Psoas muscle (tissue), 8 donors: ENCODE data around the gene PXMP4. TPM values are rescaled to one million over a fixed set of nuclear protein-coding genes. Genes with fewer than 3 reads are reported as not detected.
A peak's percentile ranks its signal among the peaks of the same experiment; 100 is the strongest.

ENCODE experiments used
- ATAC-seq, 4 donors: fragments of 200-7000 bp; cut with Tn5 transposase; one replicate each; pipeline ENCODE4 v1.9.1; 2020; ENCODE audit warnings: moderate library complexity in 3 of 4, mild to moderate bottlenecking in 2 of 4
- DNase-seq, 2 donors: peaks; one replicate each; pipeline ENCODE4 v3.0.0-alpha.2; 2020
- H3K27ac ChIP-seq: fragments of 200-600 bp; one replicate; pipeline ENCODE4 v1.8.0; 2022
- H3K27me3 ChIP-seq, 3 donors: fragments of 200-600 bp in 1 of 3; one replicate each; pipeline versions ENCODE4 v1.6.1 to v1.8.0; 2013 to 2022; ENCODE audit warnings: low read length in 2 of 3, mild to moderate bottlenecking in 2 of 3, moderate library complexity in 1 of 3; ENCODE audit not compliant: insufficient read depth in 3 of 3
- H3K36me3 ChIP-seq, 2 donors: fragments of 200-600 bp in 1 of 2; one replicate each; pipeline versions ENCODE4 v1.6.1 to v1.8.0; 2013 to 2022; ENCODE audit warnings: low read depth in 1 of 2, mild to moderate bottlenecking in 1 of 2, moderate library complexity in 1 of 2; ENCODE audit not compliant: insufficient read depth in 1 of 2
- H3K4me1 ChIP-seq: fragments of 200-600 bp; one replicate; pipeline ENCODE4 v1.8.0; 2022
- H3K4me3 ChIP-seq: fragments of 200-600 bp; one replicate; pipeline ENCODE4 v1.8.0; 2022; ENCODE audit warnings: mild to moderate bottlenecking
- H3K9me3 ChIP-seq: fragments of 200-600 bp; one replicate; pipeline ENCODE4 v1.8.0; 2022
- CTCF ChIP-seq: fragments of 200-600 bp; IDR thresholded peaks from one replicate; pipeline ENCODE4 v1.8.0; 2022; ENCODE audit warnings: antibody characterized with exemption
- WGBS, 3 donors: extraction: QIAGEN DNeasy Blood & Tissue Kit; methylation state at CpG; one replicate each; pipeline versions ENCODE4 v1.1.6 to v1.1.7; 2013; 5-methylcytosine and 5-hydroxymethylcytosine counted together
- intact Hi-C, 2 donors: fragments of 100-400 bp; cut with DNase I; formaldehyde crosslinking; loops; one replicate each; pipeline versions ENCODE4 v1.11.0 to v1.14.2; 2022
- polyA plus RNA-seq, 3 donors: library from polyadenylated mRNA; stranded (reverse); fragments of 200-250 nt; gene quantifications; one replicate each; pipeline ENCODE4 v1.2.3, GENCODE V29; 2013
- total RNA-seq, 4 donors: library from RNA; stranded (reverse); fragmentation: NEBNext Ultra II Directional in 2 of 4; extraction: Animal tissue kit (Norgen Biotek cat#: 25700) in 2 of 4; gene quantifications; one replicate each; pipeline versions ENCODE4 v1.2.1 to v1.2.4, GENCODE V29; 2021 to 2023
- donor health status: healthy with polysubstance abuse.
- donor health status: DM: no; HTN: no; CAD: no; lungs with moderate emphysema.
- donor health status: Bipolar disorder and iron deficiency.
- donor health status: healthy.
- donor health status: DM: yes; HTN: yes; CAD: no.
- donor health status: DM: no; HTN: no; CAD: no.
- donor health status: DM: no; HTN: no; CAD: no.
- donor health status: DM: yes; HTN: yes; CAD: no.

The PXMP4 gene
- total and polyA plus RNA-seq, 7 donors, result 1.9 to 10.6 (median 5.1) TPM

- Histone ChIP-seq H3K4me3 (peak overlapping the region; percentile 92), H3K36me3 (peaks cover 0 to 43% of the 10 kb centered on the region in 2 donors), H3K27ac (peak overlapping the region; percentile 87), H3K4me1 (peaks cover 28% of the 10 kb centered on the region), H3K27me3 (no peaks in the 10 kb centered on the region), H3K9me3 (no peaks in the 10 kb centered on the region)
- 55 to 64% (median 57%) methylated on average over 17 of the region's 17 CpGs for WGBS, 3 donors
- TF ChIP-seq CTCF, result no peak
- DNase-seq, result peak in 1 of 2 donors; percentile 46
- intact Hi-C loops, result no loop called here
- ATAC-seq, result no peak
Observed at GRCh38 chr20:33672426-33673113, 47.5 kb downstream of the PXMP4 start.

GRCh38 chr20:33671573-33672288 is 48.4 kb downstream of the PXMP4 start:
- peaks cover 33% of the 10 kb centered on the region for H3K4me1 ChIP-seq
- no peaks in the 10 kb centered on the region for H3K9me3 ChIP-seq
- ATAC-seq, result no peak
- no peak for TF ChIP-seq CTCF
- intact Hi-C loops, result no loop called here
- H3K36me3 ChIP-seq, result peaks cover 0 to 43% of the 10 kb centered on the region in 2 donors
- H3K27ac ChIP-seq, result peak overlapping the region; percentile 87
- peak in 1 of 2 donors; percentile 42 for DNase-seq
- no peak overlapping the region for H3K4me3 ChIP-seq
- WGBS, 3 donors, result 64 to 77% (median 69%) methylated on average over 7 to 8 of the region's 8 CpGs
- no peaks in the 10 kb centered on the region for H3K27me3 ChIP-seq

- no peaks in the 10 kb centered on the region for H3K9me3 ChIP-seq
- no peak for TF ChIP-seq CTCF
- H3K4me3 ChIP-seq, result no peak overlapping the region
- no peak overlapping the region for H3K27ac ChIP-seq
- H3K4me1 ChIP-seq, result peaks cover 38% of the 10 kb centered on the region
- 76 to 91% (median 84%) methylated on average over 6 of the region's 6 CpGs for WGBS, 3 donors
- no peaks in the 10 kb centered on the region for H3K27me3 ChIP-seq
- DNase-seq (no peak), ATAC-seq (no peak)
- H3K36me3 ChIP-seq, result peaks cover 0 to 43% of the 10 kb centered on the region in 2 donors
- intact Hi-C loops, result no loop called here
Observed at GRCh38 chr20:33670715-33671499, 49.2 kb downstream of the PXMP4 start.

- intact Hi-C loops, result loop anchor here (5.0 kb wide), 3 partner anchors 208 to 268 kb away; partner anchors contain the start of gene CDK5RAP1 (in 1 of the 2)
- DNase-seq (no peak), ATAC-seq (no peak)
- H3K4me3 ChIP-seq, result no peak overlapping the region
- peaks cover 35% of the 10 kb centered on the region for H3K4me1 ChIP-seq
- no peaks in the 10 kb centered on the region for H3K27me3 ChIP-seq
- H3K27ac ChIP-seq, result no peak overlapping the region
- peaks cover 0 to 43% of the 10 kb centered on the region in 2 donors for H3K36me3 ChIP-seq
- TF ChIP-seq CTCF, result no peak
- no peaks in the 10 kb centered on the region for H3K9me3 ChIP-seq
- 63 to 71% (median 64%) methylated on average over 13 of the region's 13 CpGs for WGBS, 3 donors
Observed at GRCh38 chr20:33669873-33670640, 50.1 kb downstream of the PXMP4 start.
